HG03520 (cell line): ENCODE data around the gene PCMT1.
"Not testable (repeated sequence)": the region's sequence is repeated elsewhere in the genome, so short reads cannot be mapped to it uniquely, and the experiment has no call there.

Experiments used
- ATAC-seq: cut with Tn5 transposase; IDR thresholded peaks from one replicate; pipeline ENCODE4 v1.9.1; 2021; ENCODE audit warnings: mild to moderate bottlenecking, moderate library complexity; ENCODE audit not compliant: unreplicated experiment

Gene PCMT1

DNA sequence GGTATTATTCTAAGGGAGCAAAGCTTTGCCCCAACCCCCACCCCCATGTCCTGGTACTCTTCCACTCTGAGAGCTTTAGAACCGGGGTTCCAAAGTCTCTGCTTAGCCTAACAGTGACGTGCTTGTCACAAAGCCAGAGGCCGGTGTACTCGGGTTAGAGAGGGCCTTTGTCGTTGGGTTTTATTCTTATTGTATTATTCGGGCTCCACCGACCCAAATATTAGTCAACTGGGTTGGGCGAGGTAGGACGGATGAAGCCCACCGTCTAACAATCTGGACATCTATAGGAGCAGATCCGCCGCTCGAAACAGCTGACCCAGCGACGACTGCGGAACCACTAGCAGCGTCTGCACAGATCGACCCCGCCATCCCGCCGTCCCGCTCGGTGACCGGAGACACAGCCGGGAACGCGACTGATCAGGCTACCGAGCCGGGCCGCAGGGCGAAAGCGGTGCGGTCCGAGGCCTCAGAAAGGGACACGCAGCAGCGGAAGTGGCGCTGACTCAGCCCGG lies 403 bp upstream of the PCMT1 start:
- not testable (repeated sequence) for ATAC-seq

DNA sequence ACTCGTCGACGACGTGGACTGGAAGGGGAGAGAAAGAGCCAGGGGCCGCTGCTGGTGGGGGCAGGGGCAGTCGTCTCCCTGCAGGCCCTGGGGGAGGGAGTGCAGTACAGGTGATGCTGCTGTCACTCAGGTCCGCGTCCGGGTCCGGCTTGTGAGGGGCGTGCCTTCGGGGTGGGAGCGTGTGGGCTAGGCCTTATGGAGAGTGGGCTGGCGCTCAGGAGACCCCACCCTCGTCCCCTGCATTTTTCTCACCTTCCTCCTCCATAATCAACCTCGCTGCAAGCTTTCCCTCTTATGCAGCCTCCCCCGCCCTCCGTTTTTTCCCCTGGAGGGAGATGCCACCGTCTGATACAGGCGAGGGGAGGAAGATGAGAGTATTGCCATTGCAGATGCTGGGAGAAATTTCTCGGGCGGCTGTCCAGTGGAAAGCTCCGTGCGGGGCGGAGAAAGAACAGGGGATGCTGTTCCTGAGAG lies 632 bp downstream of the PCMT1 start:
- peak; percentile 19 for ATAC-seq

DNA sequence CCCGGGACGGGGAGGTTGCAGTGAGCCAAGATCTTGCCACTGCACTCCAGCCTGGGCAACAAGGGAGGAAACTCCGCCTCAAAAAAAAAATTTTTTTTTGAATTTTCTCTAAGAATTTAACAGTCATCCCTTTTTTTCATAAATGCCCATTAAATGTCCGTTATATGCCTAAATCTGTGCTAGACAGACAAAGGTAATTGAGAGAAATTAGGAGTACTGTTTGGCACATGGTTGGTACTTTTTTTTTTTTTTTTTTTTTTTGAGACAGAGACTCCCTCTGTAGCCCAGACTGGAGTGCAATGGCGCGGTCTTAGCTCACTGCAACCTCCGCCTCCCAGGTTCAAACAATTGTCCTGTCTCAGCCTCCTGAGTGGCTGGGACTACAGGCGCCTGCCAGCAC lies 1.7 kb downstream of the PCMT1 start:
- no peak for ATAC-seq

GRCh38 chr6:149751920-149752319 lies 2.4 kb downstream of the PCMT1 start:
- not testable (repeated sequence) for ATAC-seq

GRCh38 chr6:149752600-149753373 lies 3.2 kb downstream of the PCMT1 start:
- ATAC-seq, result no peak

- ATAC-seq, result not testable (repeated sequence)
Measured at GRCh38 chr6:149753374-149753637, 3.8 kb downstream of the PCMT1 start.

DNA sequence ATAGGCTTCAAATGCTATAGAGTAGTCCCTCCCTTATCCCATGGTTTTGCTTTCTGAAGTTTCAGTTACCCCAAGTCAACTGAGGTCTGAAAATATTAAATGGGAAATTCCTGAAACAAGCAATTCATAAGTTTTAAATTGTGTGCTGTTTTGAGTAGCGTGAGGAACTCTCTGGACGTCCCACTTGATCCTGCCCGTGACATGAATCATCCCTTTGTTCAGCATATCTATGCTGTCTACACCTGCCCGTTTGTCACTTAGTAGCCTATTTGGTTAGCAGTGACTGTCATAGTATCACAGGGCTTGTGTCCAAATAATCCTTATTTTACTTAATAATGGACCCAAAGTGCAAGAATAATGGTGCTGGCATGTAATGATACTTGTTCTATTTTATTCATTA lies 5.0 kb downstream of the PCMT1 start:
- ATAC-seq, result no peak

GRCh38 chr6:149755300-149756260 lies 6.0 kb downstream of the PCMT1 start:
- ATAC-seq, result no peak

GRCh38 chr6:149756261-149756636 lies 6.7 kb downstream of the PCMT1 start:
- no peak for ATAC-seq

DNA sequence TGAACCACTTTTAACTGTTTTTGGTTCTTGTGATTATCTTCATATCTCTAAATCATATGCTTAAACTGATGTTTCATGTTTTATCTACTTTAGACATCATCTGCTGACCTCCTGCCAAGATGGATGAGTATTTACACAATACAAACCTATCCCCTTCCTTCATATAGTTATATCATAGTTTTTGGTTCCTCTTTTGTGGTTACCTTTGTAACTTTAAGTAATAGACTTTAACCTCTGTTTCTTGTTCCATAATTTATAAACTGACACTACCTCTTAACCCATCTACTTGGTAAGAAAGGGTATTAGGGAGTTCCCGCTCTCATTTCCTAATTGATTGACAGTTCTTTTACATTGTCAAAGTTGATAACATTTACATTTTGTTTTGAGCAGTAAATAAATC lies 11.9 kb downstream of the PCMT1 start:
- ATAC-seq, result peak; percentile 98

- no peak for ATAC-seq
Measured at GRCh38 chr6:149763866-149764265, 14.3 kb downstream of the PCMT1 start.

- no peak for ATAC-seq
Measured at GRCh38 chr6:149766156-149766769, 16.7 kb downstream of the PCMT1 start.

DNA sequence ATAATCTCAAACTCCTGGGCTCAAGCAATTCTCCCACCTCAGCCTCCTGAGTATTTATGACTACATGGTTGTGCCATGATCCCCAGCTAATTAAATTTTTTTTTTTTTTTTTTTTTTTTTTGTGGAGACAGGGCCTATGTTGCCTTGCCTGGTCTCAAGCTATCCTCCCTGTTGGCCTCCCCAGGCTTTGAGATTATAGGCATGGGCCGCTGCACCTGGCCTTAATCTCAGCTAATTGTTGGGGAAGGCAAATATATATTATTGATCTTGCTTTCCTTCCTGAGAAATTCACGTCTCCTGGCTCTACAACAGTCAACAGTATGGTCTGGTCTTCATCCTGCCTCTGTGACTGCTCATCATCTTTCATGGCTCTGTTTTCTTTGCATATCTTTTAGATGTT lies 20.1 kb downstream of the PCMT1 start:
- ATAC-seq, result no peak

GRCh38 chr6:149771185-149771584 lies 21.6 kb downstream of the PCMT1 start:
- no peak for ATAC-seq

- no peak for ATAC-seq
Measured at GRCh38 chr6:149771925-149772324, 22.4 kb downstream of the PCMT1 start.

- no peak for ATAC-seq
Measured at GRCh38 chr6:149777624-149778023, 28.1 kb downstream of the PCMT1 start.

DNA sequence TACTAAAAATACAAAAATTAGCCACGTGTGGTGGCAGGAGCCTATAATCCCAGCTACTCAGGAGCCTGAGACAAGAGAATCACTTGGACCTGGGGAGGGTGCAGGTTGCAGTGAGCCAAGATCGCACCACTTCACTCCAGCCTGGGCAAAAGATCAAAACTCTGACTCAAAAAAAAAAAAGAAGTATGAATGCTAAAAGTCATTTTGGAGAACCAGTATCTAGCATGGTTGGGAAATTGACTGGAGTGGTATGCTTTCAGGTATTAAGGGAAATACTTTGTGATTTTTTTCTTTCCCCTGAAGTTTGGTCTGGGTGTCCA lies 30.1 kb downstream of the PCMT1 start:
- ATAC-seq, result no peak

- ATAC-seq, result no peak
Measured at GRCh38 chr6:149781715-149782114, 32.2 kb downstream of the PCMT1 start.

- no peak for ATAC-seq
Measured at GRCh38 chr6:149782337-149782736, 32.8 kb downstream of the PCMT1 start.

- no peak for ATAC-seq
Measured at GRCh38 chr6:149783551-149783950, 34.0 kb downstream of the PCMT1 start.

- ATAC-seq, result no peak
Measured at GRCh38 chr6:149806127-149806526, 56.6 kb downstream of the PCMT1 start.

GRCh38 chr6:149809798-149810197 lies 60.3 kb downstream of the PCMT1 start:
- no peak for ATAC-seq
